Lung (tissue), 12 donors: ENCODE measurements around the gene RFPL3. TPM values are rescaled to one million over a fixed set of nuclear protein-coding genes. Genes with fewer than 3 reads are reported as not detected.
"Not testable (repeated sequence)": the region's sequence is repeated elsewhere in the genome, so short reads cannot be mapped to it uniquely, and the experiment has no call there.

Experiments used
- ATAC-seq: fragments of 200-7000 bp; cut with Tn5 transposase; one replicate; pipeline ENCODE4 v1.9.1; 2020; ENCODE audit warnings: moderate number of reproducible peaks; ENCODE audit not compliant: insufficient read depth, low FRiP score
- DNase-seq, 3 donors: peaks; one replicate each; pipeline ENCODE4 v3.0.0-alpha.2; 2013 to 2017
- H3K27ac ChIP-seq, 2 donors: one replicate each; pipeline ENCODE4 v1.5.1; 2013; ENCODE audit warnings: mild to moderate bottlenecking in 2 of 2, moderate library complexity in 2 of 2, control low read depth in 1 of 2, inconsistent platforms in 1 of 2, low read depth in 1 of 2, low read length in 1 of 2
- H3K27me3 ChIP-seq, 3 donors: one replicate each; pipeline ENCODE4 v1.5.1; 2013; ENCODE audit warnings: low read length in 2 of 3; ENCODE audit not compliant: control insufficient read depth in 3 of 3, insufficient read depth in 3 of 3
- H3K36me3 ChIP-seq, 4 donors: one replicate each; pipeline ENCODE4 v1.5.1; 2013; ENCODE audit warnings: low read length in 4 of 4, mild to moderate bottlenecking in 1 of 4, moderate library complexity in 1 of 4; ENCODE audit not compliant: control insufficient read depth in 4 of 4, insufficient read depth in 4 of 4
- H3K4me1 ChIP-seq, 5 donors: one replicate each; pipeline ENCODE4 v1.5.1; 2013; ENCODE audit warnings: low read length in 5 of 5, mild to moderate bottlenecking in 2 of 5, moderate library complexity in 1 of 5; ENCODE audit not compliant: control insufficient read depth in 5 of 5, insufficient read depth in 5 of 5
- H3K4me3 ChIP-seq: one replicate; pipeline ENCODE4 v1.5.1; 2013; ENCODE audit warnings: mild to moderate bottlenecking, control low read depth, moderate library complexity
- H3K9ac ChIP-seq, 2 donors: one replicate each; pipeline ENCODE4 v1.5.1; 2013; ENCODE audit warnings: low read length in 2 of 2, control low read depth in 1 of 2; ENCODE audit not compliant: insufficient read depth in 1 of 2
- H3K9me3 ChIP-seq, 4 donors: one replicate each; pipeline ENCODE4 v1.5.1; 2013; ENCODE audit warnings: low read length in 3 of 4, mild to moderate bottlenecking in 1 of 4, moderate library complexity in 1 of 4; ENCODE audit not compliant: control insufficient read depth in 4 of 4, insufficient read depth in 3 of 4
- CTCF ChIP-seq: IDR thresholded peaks from 2 replicates; pipeline ENCODE4 v1.5.1; 2012; ENCODE audit warnings: mild to moderate bottlenecking; ENCODE audit errors: control extremely low read depth, extremely low read depth
- WGBS, 2 donors: extraction: QIAGEN DNeasy Blood & Tissue Kit; methylation state at CpG; one replicate each; pipeline ENCODE4 v1.1.7; 2013; 5-methylcytosine and 5-hydroxymethylcytosine counted together
- polyA plus RNA-seq, 2 donors: library from polyadenylated mRNA; stranded (reverse); fragments of 200-250 nt; gene quantifications; one replicate each; pipeline ENCODE4 v1.2.1, GENCODE V29; 2013
- total RNA-seq, 2 donors: library from RNA; depleted of rRNA in 1 of 2; stranded (reverse); fragments of >200 nt in 1 of 2; gene quantifications; one replicate each; pipeline ENCODE4 v1.2.1, GENCODE V29; 2014 to 2021
- donor health status: control.
- donor health status: control.
- donor health status: Bipolar disorder and iron deficiency.
- donor health status: healthy.
- donor health status: DM: yes; HTN: yes; CAD: no.

Gene RFPL3
- total and polyA plus RNA-seq, 4 donors: not detected

- Histone ChIP-seq H3K27me3 (peaks cover 0 to 3% (median 0%) of the 10 kb centered on the region in 3 donors), H3K4me1 (peaks cover 0 to 4% (median 0%) of the 10 kb centered on the region in 5 donors), H3K9me3 (no peaks in the 10 kb centered on the region), H3K36me3 (no peaks in the 10 kb centered on the region), H3K27ac (no peak overlapping the region), H3K4me3 (no peak overlapping the region), H3K9ac (no peak overlapping the region)
- 56 to 64% methylated on average over 10 of the region's 10 CpGs for WGBS, 2 donors
- ATAC-seq (no peak), DNase-seq (no peak)
- no peak for TF ChIP-seq CTCF
Measured at GRCh38 chr22:32336771-32337424, 20.8 kb upstream of the RFPL3 start.

- H3K9me3 ChIP-seq, H3K9ac ChIP-seq, H3K4me3 ChIP-seq, H3K4me1 ChIP-seq, ATAC-seq, H3K27ac ChIP-seq, H3K36me3 ChIP-seq, H3K27me3 ChIP-seq, DNase-seq: not testable (repeated sequence)
- WGBS, 2 donors: 46 to 52% methylated on average over 6 of the region's 6 CpGs
Measured at GRCh38 chr22:32337425-32337824, 20.2 kb upstream of the RFPL3 start.

GRCh38 chr22:32338757-32339156, 18.9 kb upstream of the RFPL3 start:
- H3K9me3 ChIP-seq: no peaks in the 10 kb centered on the region
- no peak overlapping the region for H3K27ac ChIP-seq
- ATAC-seq (no peak), DNase-seq (no peak)
- no peak overlapping the region for H3K9ac ChIP-seq
- H3K36me3 ChIP-seq: no peaks in the 10 kb centered on the region
- no peak for TF ChIP-seq CTCF
- no peak overlapping the region for H3K4me3 ChIP-seq
- H3K27me3 ChIP-seq: peaks cover 0 to 3% (median 2%) of the 10 kb centered on the region in 3 donors
- WGBS, 2 donors: 85 to 92% methylated on average over 10 of the region's 10 CpGs
- H3K4me1 ChIP-seq: peaks cover 0 to 4% (median 0%) of the 10 kb centered on the region in 5 donors

- 89 to 93% methylated on average over 23 of the region's 23 CpGs for WGBS, 2 donors
- Histone ChIP-seq H3K27ac (no peak overlapping the region), H3K9me3 (no peaks in the 10 kb centered on the region), H3K9ac (no peak overlapping the region), H3K4me1 (peaks cover 0 to 4% (median 0%) of the 10 kb centered on the region in 5 donors), H3K4me3 (no peak overlapping the region), H3K36me3 (no peaks in the 10 kb centered on the region), H3K27me3 (peaks cover 0 to 6% (median 2%) of the 10 kb centered on the region in 3 donors)
- no peak for DNase-seq
- no peak for TF ChIP-seq CTCF
- no peak for ATAC-seq
Measured at GRCh38 chr22:32339190-32340012, 18.3 kb upstream of the RFPL3 start.
